Measurements from ENCODE around the gene HTR4. TPM values are rescaled to one million over a fixed set of nuclear protein-coding genes. Genes with fewer than 3 reads are reported as not detected.

HTR4 gene
- polyA plus RNA-seq, 1 donor (not counting 4 experiments of a cell fraction or from before 2014, with no cell fraction given), result not detected

GRCh38 chr5:148635321-148636083, 18.8 kb downstream of the HTR4 start:
- no peaks in the 10 kb centered on the region for H4K20me1 ChIP-seq (ENCODE audit: control insufficient read depth, extremely low read depth, insufficient read depth, low read length)
- dilution Hi-C loops (cut with MboI; ENCODE audit: extremely low pct_ligation_motif_present, low sequenced_read_pairs), result no loop called here
- H2AFZ ChIP-seq (ENCODE audit: control insufficient read depth, low read length), result no peak overlapping the region
- H3K9ac ChIP-seq (ENCODE audit: control insufficient read depth, extremely low read depth, insufficient read depth, low read length), result no peak overlapping the region
- H3K4me2 ChIP-seq (ENCODE audit: control insufficient read depth, extremely low read depth, insufficient read depth, low read depth, low read length), result no peak overlapping the region
- H3K36me3 ChIP-seq (ENCODE audit: control insufficient read depth in 2 of 2, extremely low read depth in 1 of 2, insufficient read depth in 2 of 2, low read length in 2 of 2), result no peaks in the 10 kb centered on the region
- no peaks in the 10 kb centered on the region for H3K9me1 ChIP-seq (ENCODE audit: control insufficient read depth, extremely low read depth, insufficient read depth, low read length)
- no peak overlapping the region for H3K27ac ChIP-seq (ENCODE audit: control insufficient read depth, insufficient read depth, low read length)
- no peaks in the 10 kb centered on the region for H3K4me1 ChIP-seq (ENCODE audit: control insufficient read depth, extremely low read depth, insufficient read depth, low read length)
- no peaks in the 10 kb centered on the region for H3K79me2 ChIP-seq (ENCODE audit: control insufficient read depth, insufficient read depth, low read length)
- no peaks in the 10 kb centered on the region for H3K27me3 ChIP-seq (ENCODE audit: control insufficient read depth, extremely low read depth, insufficient read depth, low read length)
- no peak overlapping the region for H3K4me3 ChIP-seq (ENCODE audit: control insufficient read depth in 2 of 3, extremely low read depth in 1 of 3, insufficient read depth in 2 of 3, low read depth in 1 of 3, low read length in 3 of 3)
- no peak for TF ChIP-seq EZH2 (IDR thresholded peaks at IDR 0.05; ENCODE audit: low read length)
- no peak for TF ChIP-seq CTCF (optimal IDR thresholded peaks at IDR 0.05 in 1 of 3, IDR thresholded peaks at IDR 0.05 in 1 of 3, conservative IDR thresholded peaks at IDR 0.05 in 1 of 3; ENCODE audit: extremely low read depth in 1 of 3, insufficient read depth in 2 of 3, low read length in 3 of 3)
- FAIRE-seq, result no peak
- no peaks in the 10 kb centered on the region for H3K9me3 ChIP-seq (ENCODE audit: control insufficient read depth, low read depth, low read length)
- no peak for DNase-seq (ENCODE audit: low read depth, low spot score)

DNA sequence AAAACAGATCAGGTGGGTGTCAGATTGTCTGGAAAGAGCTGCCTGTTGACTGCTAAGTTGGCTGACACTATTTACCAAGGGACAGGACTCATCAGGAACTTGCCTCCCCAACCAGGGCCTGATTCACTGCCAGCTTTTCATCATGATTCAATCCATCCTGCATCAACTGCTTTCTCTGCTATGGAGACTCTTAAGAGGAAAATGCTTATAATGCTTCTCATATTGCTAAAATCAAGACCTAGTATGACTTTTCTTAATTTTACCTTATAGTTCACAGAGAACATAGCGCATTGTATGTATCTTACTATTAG, 21.3 kb downstream of the HTR4 start:
- FAIRE-seq (no peak), DNase-seq (ENCODE audit: low read depth, low spot score) (no peak)
- no peak overlapping the region for H3K9ac ChIP-seq (ENCODE audit: control insufficient read depth, extremely low read depth, insufficient read depth, low read length)
- H3K4me1 ChIP-seq (ENCODE audit: control insufficient read depth, extremely low read depth, insufficient read depth, low read length), result no peaks in the 10 kb centered on the region
- no peaks in the 10 kb centered on the region for H3K9me3 ChIP-seq (ENCODE audit: control insufficient read depth, low read depth, low read length)
- H3K79me2 ChIP-seq (ENCODE audit: control insufficient read depth, insufficient read depth, low read length), result no peaks in the 10 kb centered on the region
- H3K4me3 ChIP-seq (ENCODE audit: control insufficient read depth in 2 of 3, extremely low read depth in 1 of 3, insufficient read depth in 2 of 3, low read depth in 1 of 3, low read length in 3 of 3), result no peak overlapping the region
- no peak overlapping the region for H3K4me2 ChIP-seq (ENCODE audit: control insufficient read depth, extremely low read depth, insufficient read depth, low read depth, low read length)
- H3K27ac ChIP-seq (ENCODE audit: control insufficient read depth, insufficient read depth, low read length), result no peak overlapping the region
- H4K20me1 ChIP-seq (ENCODE audit: control insufficient read depth, extremely low read depth, insufficient read depth, low read length), result no peaks in the 10 kb centered on the region
- no peaks in the 10 kb centered on the region for H3K36me3 ChIP-seq (ENCODE audit: control insufficient read depth in 2 of 2, extremely low read depth in 1 of 2, insufficient read depth in 2 of 2, low read length in 2 of 2)
- H3K27me3 ChIP-seq (ENCODE audit: control insufficient read depth, extremely low read depth, insufficient read depth, low read length), result no peaks in the 10 kb centered on the region
- H3K9me1 ChIP-seq (ENCODE audit: control insufficient read depth, extremely low read depth, insufficient read depth, low read length), result no peaks in the 10 kb centered on the region
- dilution Hi-C loops (cut with MboI; ENCODE audit: extremely low pct_ligation_motif_present, low sequenced_read_pairs), result no loop called here
- H2AFZ ChIP-seq (ENCODE audit: control insufficient read depth, low read length), result no peak overlapping the region
- no peak for TF ChIP-seq EZH2 (IDR thresholded peaks at IDR 0.05; ENCODE audit: low read length)

Measured in keratinocyte (primary cell).